ENCODE data around the gene PRKG1.

The PRKG1 gene

DNA sequence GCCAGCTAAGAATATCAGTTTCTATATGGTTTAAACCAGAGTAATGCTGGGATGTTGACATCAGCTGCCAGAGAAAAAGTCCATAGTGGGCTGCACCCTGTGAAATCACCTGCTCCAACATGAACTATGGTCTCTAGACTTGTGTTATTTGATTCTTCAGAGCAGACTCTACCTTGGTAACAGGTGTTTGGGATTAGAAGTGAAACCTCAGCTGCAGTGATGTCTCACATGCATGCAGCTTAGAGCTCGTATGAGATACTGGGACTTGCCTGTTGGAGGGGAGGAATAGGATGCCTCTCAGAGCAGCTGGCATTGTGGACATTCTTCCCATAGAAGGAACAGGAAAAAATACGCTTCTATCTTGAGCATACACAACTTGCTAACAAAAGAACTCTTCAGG, 912.2 kb downstream of the PRKG1 start:
- Histone ChIP-seq H3K36me3 (ENCODE audit: insufficient read depth, low read length) (no peaks in the 10 kb centered on the region), H3K4me2 (ENCODE audit: low read depth, low read length, poor library complexity, severe bottlenecking) (no peak overlapping the region), H3K27me3 (ENCODE audit: insufficient read depth, low read length, poor library complexity, severe bottlenecking) (no peaks in the 10 kb centered on the region), H3K4me3 (ENCODE audit: low read length, poor library complexity, severe bottlenecking) (no peak overlapping the region), H3K9ac (ENCODE audit: low read depth, low read length, poor library complexity, severe bottlenecking) (no peak overlapping the region), H3K4me1 (ENCODE audit: insufficient read depth, low read length, poor library complexity, severe bottlenecking) (no peaks in the 10 kb centered on the region), H3F3A (ENCODE audit: low read depth) (no peaks in the 10 kb centered on the region), H4K20me1 (ENCODE audit: insufficient read depth, low read length, poor library complexity, severe bottlenecking) (no peaks in the 10 kb centered on the region), H3K9me2 (replicated peaks; ENCODE audit: low read depth, low read length) (no peaks in the 10 kb centered on the region), H3K79me2 (ENCODE audit: insufficient read depth, low read length) (no peaks in the 10 kb centered on the region), H3K9me3 (ENCODE audit: insufficient read depth, low read depth, low read length) (no peaks in the 10 kb centered on the region), H2AFZ (ENCODE audit: low read length) (no peak overlapping the region)
- TF ChIP-seq, protein P1, sequence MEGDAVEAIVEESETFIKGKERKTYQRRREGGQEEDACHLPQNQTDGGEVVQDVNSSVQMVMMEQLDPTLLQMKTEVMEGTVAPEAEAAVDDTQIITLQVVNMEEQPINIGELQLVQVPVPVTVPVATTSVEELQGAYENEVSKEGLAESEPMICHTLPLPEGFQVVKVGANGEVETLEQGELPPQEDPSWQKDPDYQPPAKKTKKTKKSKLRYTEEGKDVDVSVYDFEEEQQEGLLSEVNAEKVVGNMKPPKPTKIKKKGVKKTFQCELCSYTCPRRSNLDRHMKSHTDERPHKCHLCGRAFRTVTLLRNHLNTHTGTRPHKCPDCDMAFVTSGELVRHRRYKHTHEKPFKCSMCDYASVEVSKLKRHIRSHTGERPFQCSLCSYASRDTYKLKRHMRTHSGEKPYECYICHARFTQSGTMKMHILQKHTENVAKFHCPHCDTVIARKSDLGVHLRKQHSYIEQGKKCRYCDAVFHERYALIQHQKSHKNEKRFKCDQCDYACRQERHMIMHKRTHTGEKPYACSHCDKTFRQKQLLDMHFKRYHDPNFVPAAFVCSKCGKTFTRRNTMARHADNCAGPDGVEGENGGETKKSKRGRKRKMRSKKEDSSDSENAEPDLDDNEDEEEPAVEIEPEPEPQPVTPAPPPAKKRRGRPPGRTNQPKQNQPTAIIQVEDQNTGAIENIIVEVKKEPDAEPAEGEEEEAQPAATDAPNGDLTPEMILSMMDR (conservative IDR thresholded peaks at IDR 0.05; ENCODE audit: low read length): no peak
- no peak for TF ChIP-seq EZH2phosphoT487 (IDR thresholded peaks at IDR 0.05; ENCODE audit: borderline replicate concordance)

GRCh38 chr10:51993475-51993874, 919.2 kb downstream of the PRKG1 start:
- Histone ChIP-seq H3K4me1 (ENCODE audit: insufficient read depth, low read length, poor library complexity, severe bottlenecking) (no peaks in the 10 kb centered on the region), H3K27me3 (ENCODE audit: insufficient read depth, low read length, poor library complexity, severe bottlenecking) (no peaks in the 10 kb centered on the region), H3K9me3 (ENCODE audit: insufficient read depth, low read depth, low read length) (no peaks in the 10 kb centered on the region), H2AFZ (ENCODE audit: low read length) (no peak overlapping the region), H3K79me2 (ENCODE audit: insufficient read depth, low read length) (no peaks in the 10 kb centered on the region), H3K36me3 (ENCODE audit: insufficient read depth, low read length) (no peaks in the 10 kb centered on the region), H3K4me2 (ENCODE audit: low read depth, low read length, poor library complexity, severe bottlenecking) (no peak overlapping the region), H3K4me3 (ENCODE audit: low read length, poor library complexity, severe bottlenecking) (no peak overlapping the region), H3F3A (ENCODE audit: low read depth) (no peaks in the 10 kb centered on the region), H4K20me1 (ENCODE audit: insufficient read depth, low read length, poor library complexity, severe bottlenecking) (no peaks in the 10 kb centered on the region), H3K9ac (ENCODE audit: low read depth, low read length, poor library complexity, severe bottlenecking) (no peak overlapping the region), H3K9me2 (replicated peaks; ENCODE audit: low read depth, low read length) (no peaks in the 10 kb centered on the region)
- TF ChIP-seq, protein P1 (conservative IDR thresholded peaks at IDR 0.05; ENCODE audit: low read length): no peak
- no peak for TF ChIP-seq EZH2phosphoT487 (IDR thresholded peaks at IDR 0.05; ENCODE audit: borderline replicate concordance)

DNA sequence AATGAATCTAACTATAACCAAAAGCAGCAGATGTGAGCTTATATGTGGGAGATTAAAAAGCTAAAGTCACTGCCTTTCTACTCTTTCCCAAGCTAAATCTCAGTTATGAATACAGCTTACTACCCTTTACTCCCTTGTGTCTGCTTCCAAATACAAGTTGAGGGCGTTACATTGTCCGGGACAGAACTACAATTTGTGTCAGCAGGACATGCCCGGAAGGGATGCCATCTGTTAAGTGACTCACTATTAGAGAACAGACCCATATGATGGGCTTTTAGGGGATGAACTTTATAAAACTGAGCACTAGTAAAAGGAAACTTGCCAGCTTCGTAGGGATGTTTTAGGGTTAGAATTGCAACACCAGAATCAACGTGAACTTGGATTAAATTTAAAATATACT, 924.8 kb downstream of the PRKG1 start:
- Histone ChIP-seq H3K4me1 (ENCODE audit: insufficient read depth, low read length, poor library complexity, severe bottlenecking) (no peaks in the 10 kb centered on the region), H3K4me3 (ENCODE audit: low read length, poor library complexity, severe bottlenecking) (no peak overlapping the region), H3K9ac (ENCODE audit: low read depth, low read length, poor library complexity, severe bottlenecking) (no peak overlapping the region)

More for the DNA sequence above, 924.8 kb downstream of the PRKG1 start:
- Histone ChIP-seq H4K20me1 (ENCODE audit: insufficient read depth, low read length, poor library complexity, severe bottlenecking) (no peaks in the 10 kb centered on the region), H3F3A (ENCODE audit: low read depth) (no peaks in the 10 kb centered on the region), H2AFZ (ENCODE audit: low read length) (no peak overlapping the region), H3K36me3 (ENCODE audit: insufficient read depth, low read length) (no peaks in the 10 kb centered on the region), H3K4me2 (ENCODE audit: low read depth, low read length, poor library complexity, severe bottlenecking) (no peak overlapping the region), H3K27me3 (ENCODE audit: insufficient read depth, low read length, poor library complexity, severe bottlenecking) (no peaks in the 10 kb centered on the region), H3K9me2 (replicated peaks; ENCODE audit: low read depth, low read length) (no peaks in the 10 kb centered on the region), H3K9me3 (ENCODE audit: insufficient read depth, low read depth, low read length) (no peaks in the 10 kb centered on the region), H3K79me2 (ENCODE audit: insufficient read depth, low read length) (no peaks in the 10 kb centered on the region)
- TF ChIP-seq EZH2phosphoT487 (IDR thresholded peaks at IDR 0.05; ENCODE audit: borderline replicate concordance): no peak
- TF ChIP-seq, protein P1 (conservative IDR thresholded peaks at IDR 0.05; ENCODE audit: low read length): no peak

All from Loucy (cell line).